Measurements from ENCODE around the gene TRIM66. TPM values are rescaled to one million over a fixed set of nuclear protein-coding genes. Genes with fewer than 3 reads are reported as not detected.

The TRIM66 gene
- polyA plus RNA-seq, 3 donors from 2014 or later: 0.48 to 0.97 (median 0.55) TPM

DNA sequence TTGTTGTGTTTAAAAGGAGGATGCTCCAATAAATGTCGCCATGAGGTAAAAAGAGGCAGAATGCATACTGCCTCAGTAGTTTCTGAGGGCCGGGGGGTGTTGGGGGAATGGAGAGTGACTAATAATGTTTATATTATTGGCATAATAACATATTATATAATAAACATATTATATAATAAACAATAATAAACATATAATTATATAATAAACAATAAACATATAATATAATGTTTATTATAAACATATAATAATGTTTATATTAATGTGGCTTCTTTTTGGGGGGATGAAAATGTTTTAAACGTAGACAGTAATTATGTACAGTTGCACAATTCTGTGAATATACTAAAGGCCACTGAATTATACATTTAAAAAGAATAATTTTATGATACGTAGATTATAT, 35.6 kb downstream of the TRIM66 start:
- DNase-seq: no peak
- H3K4me1 Mint-ChIP-seq: no peaks in the 10 kb centered on the region
- H3K36me3 Mint-ChIP-seq: peaks cover 21 to 28% (median 24%) of the 10 kb centered on the region in 3 donors
- no peak overlapping the region for H3K4me3 Mint-ChIP-seq
- H3K27me3 Mint-ChIP-seq (ENCODE audit: low read depth in 3 of 3): no peaks in the 10 kb centered on the region
- H3K9me3 Mint-ChIP-seq: no peaks in the 10 kb centered on the region
- no peak overlapping the region for H3K27ac Mint-ChIP-seq

DNA sequence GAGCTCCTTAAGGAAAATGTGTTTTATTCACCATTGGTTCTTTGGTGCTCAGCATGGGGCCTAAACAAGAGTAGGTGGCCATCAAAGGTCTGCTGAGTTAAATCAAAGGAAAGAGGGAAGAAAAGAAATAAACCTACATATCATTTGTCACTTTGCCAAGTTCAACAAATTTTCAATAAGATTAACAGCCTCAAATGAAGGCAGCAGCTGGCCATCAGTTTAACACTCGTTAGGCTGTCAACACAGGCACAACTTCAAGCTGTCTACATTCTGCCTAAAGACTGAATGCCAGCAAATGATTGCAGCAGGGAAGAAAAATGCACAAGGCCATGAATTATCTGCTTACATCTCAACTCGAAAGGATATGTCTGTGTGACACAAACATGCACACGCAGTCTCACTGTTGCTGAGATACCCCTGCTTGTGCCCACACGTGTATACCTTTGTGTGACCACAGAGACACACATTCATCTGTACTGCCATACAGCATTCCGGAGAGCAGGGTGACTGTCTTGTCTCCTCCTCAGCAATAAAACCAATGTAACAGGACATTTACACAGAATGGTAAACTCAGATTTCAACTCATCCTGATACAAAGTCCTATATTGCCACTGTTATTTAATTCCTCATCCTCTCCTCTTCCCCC, 40.1 kb downstream of the TRIM66 start:
- Mint-ChIP-seq H3K4me1 (no peaks in the 10 kb centered on the region), H3K36me3 (peaks cover 33 to 44% (median 40%) of the 10 kb centered on the region in 3 donors), H3K9me3 (no peaks in the 10 kb centered on the region), H3K4me3 (no peak overlapping the region), H3K27ac (no peak overlapping the region), H3K27me3 (ENCODE audit: low read depth in 3 of 3) (no peaks in the 10 kb centered on the region)
- no peak for DNase-seq

DNA sequence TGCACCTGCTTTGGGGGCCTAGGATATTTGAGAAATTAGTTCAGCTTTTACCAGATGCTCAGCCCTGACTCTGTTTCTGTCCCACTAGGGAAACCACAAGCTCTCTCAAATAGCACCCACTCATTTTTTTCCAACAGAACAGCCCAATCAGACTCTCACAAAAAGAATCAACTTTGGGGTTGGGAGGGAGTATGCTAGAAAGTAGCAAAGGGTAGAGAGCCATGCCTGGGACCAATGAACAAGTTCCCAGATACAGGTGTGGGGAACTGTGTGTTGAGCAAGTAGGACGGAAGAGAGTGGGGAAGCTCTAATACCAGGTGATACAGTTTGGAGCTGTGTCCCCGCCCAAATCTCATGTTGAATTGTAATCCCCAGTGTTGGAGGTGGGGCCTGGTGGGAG, 41.1 kb downstream of the TRIM66 start:
- Mint-ChIP-seq H3K36me3 (peaks cover 37 to 54% (median 43%) of the 10 kb centered on the region in 3 donors), H3K27me3 (ENCODE audit: low read depth in 3 of 3) (no peaks in the 10 kb centered on the region), H3K4me3 (no peak overlapping the region), H3K27ac (no peak overlapping the region), H3K9me3 (peaks cover 0 to 2% (median 0%) of the 10 kb centered on the region in 6 donors), H3K4me1 (no peaks in the 10 kb centered on the region)
- DNase-seq: no peak

GRCh38 chr11:8640267-8640906, 42.1 kb downstream of the TRIM66 start:
- no peaks in the 10 kb centered on the region for H3K27me3 Mint-ChIP-seq (ENCODE audit: low read depth in 3 of 3)
- H3K4me3 Mint-ChIP-seq: no peak overlapping the region
- peaks cover 0 to 4% (median 0%) of the 10 kb centered on the region in 6 donors for H3K9me3 Mint-ChIP-seq
- peaks cover 36 to 63% (median 51%) of the 10 kb centered on the region in 3 donors for H3K36me3 Mint-ChIP-seq
- no peaks in the 10 kb centered on the region for H3K4me1 Mint-ChIP-seq
- H3K27ac Mint-ChIP-seq: no peak overlapping the region
- DNase-seq: no peak

- H3K27me3 Mint-ChIP-seq (ENCODE audit: low read depth in 3 of 3): no peaks in the 10 kb centered on the region
- no peak for DNase-seq
- H3K36me3 Mint-ChIP-seq: peaks cover 36 to 70% (median 59%) of the 10 kb centered on the region in 3 donors
- no peaks in the 10 kb centered on the region for H3K4me1 Mint-ChIP-seq
- no peak overlapping the region for H3K4me3 Mint-ChIP-seq
- no peak overlapping the region for H3K27ac Mint-ChIP-seq
- H3K9me3 Mint-ChIP-seq: peaks cover 0 to 4% (median 0%) of the 10 kb centered on the region in 6 donors
Observed at GRCh38 chr11:8639655-8640054, 42.8 kb downstream of the TRIM66 start.

- no peaks in the 10 kb centered on the region for H3K27me3 Mint-ChIP-seq (ENCODE audit: low read depth in 3 of 3)
- no peak overlapping the region for H3K27ac Mint-ChIP-seq
- H3K9me3 Mint-ChIP-seq: peaks cover 0 to 4% (median 0%) of the 10 kb centered on the region in 6 donors
- peaks cover 36 to 70% (median 60%) of the 10 kb centered on the region in 3 donors for H3K36me3 Mint-ChIP-seq
- no peaks in the 10 kb centered on the region for H3K4me1 Mint-ChIP-seq
- no peak overlapping the region for H3K4me3 Mint-ChIP-seq
- DNase-seq: no peak
Observed at GRCh38 chr11:8638300-8638699, 44.2 kb downstream of the TRIM66 start.

- Mint-ChIP-seq H3K27me3 (ENCODE audit: low read depth in 3 of 3) (no peaks in the 10 kb centered on the region), H3K9me3 (peaks cover 0 to 4% (median 0%) of the 10 kb centered on the region in 6 donors)
- no peak for DNase-seq
Observed at GRCh38 chr11:8636127-8636526, 46.3 kb downstream of the TRIM66 start.

DNA sequence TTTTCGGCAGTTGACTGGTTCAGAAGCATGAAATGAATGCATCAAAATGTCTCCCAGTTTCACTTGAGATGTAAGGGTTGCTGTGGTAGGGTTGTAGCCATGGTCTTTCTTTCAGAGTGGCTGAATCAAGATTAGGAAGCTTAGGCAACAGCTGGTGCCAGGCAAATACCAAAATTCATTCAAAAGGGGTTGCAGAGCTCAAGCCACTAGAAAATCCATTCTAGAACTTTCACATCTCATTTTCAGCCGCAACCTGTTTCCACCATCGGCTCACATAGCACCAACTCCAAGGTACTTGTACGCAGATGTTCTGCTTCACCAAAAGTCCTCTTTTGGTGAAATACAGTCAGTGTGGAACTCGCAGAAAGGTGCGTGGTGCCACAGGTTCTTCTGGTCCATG, 48.0 kb downstream of the TRIM66 start:
- Mint-ChIP-seq H3K36me3 (peaks cover 28 to 57% (median 55%) of the 10 kb centered on the region in 3 donors), H3K27ac (no peak overlapping the region), H3K4me1 (no peaks in the 10 kb centered on the region), H3K9me3 (peaks cover 0 to 4% (median 0%) of the 10 kb centered on the region in 6 donors), H3K27me3 (ENCODE audit: low read depth in 3 of 3) (peaks cover 0 to 2% (median 0%) of the 10 kb centered on the region in 3 donors), H3K4me3 (no peak overlapping the region)
- no peak for DNase-seq

More at GRCh38 chr11:8636127-8636526, 46.3 kb downstream of the TRIM66 start:
- no peaks in the 10 kb centered on the region for H3K4me1 Mint-ChIP-seq
- no peak overlapping the region for H3K27ac Mint-ChIP-seq
- no peak overlapping the region for H3K4me3 Mint-ChIP-seq
- H3K36me3 Mint-ChIP-seq: peaks cover 29 to 65% (median 60%) of the 10 kb centered on the region in 3 donors

DNA sequence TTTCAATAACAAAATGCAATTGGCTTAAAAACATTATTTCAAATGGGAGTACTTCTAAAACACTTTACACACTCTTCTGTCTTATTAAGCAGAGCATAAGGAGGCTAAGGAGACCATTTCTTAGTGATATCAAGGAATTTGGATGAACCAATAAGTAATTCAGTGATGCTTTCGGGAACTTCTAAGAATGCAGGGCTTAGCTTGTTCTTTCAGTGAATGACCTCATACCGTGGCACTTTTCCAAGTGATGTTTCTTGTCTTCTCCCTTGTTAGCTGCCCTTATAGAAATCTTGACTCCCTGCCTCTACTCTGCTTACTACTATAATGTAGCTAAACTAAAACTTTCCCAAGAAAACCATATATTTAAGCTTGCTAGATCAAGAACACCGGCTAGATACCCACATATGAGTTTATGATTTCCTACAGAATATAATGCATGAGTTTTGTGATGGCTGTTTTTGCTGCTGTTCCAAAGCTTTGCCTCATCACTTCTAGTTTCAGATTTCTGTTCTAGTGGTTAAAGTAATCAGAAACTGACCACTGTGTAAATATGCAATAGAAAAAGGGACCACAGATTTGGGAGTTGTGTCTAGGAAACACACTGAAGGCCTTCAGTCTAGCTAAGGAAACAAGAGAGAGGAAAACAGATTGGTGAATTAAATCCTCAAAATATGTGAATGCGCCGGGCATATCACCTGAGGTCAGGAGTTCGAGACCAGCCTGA, 50.9 kb downstream of the TRIM66 start:
- Mint-ChIP-seq H3K27ac (no peak overlapping the region), H3K4me1 (no peaks in the 10 kb centered on the region), H3K27me3 (ENCODE audit: low read depth in 3 of 3) (peaks cover 0 to 2% (median 0%) of the 10 kb centered on the region in 3 donors), H3K9me3 (peaks cover 0 to 4% (median 0%) of the 10 kb centered on the region in 6 donors), H3K36me3 (peaks cover 7 to 38% (median 28%) of the 10 kb centered on the region in 3 donors), H3K4me3 (no peak overlapping the region)
- DNase-seq: no peak

GRCh38 chr11:8624698-8625097, 57.8 kb downstream of the TRIM66 start:
- Mint-ChIP-seq H3K27ac (no peak overlapping the region), H3K27me3 (ENCODE audit: low read depth in 3 of 3) (peaks cover 0 to 1% (median 0%) of the 10 kb centered on the region in 3 donors), H3K36me3 (peaks cover 11 to 36% (median 22%) of the 10 kb centered on the region in 3 donors), H3K4me1 (no peaks in the 10 kb centered on the region), H3K9me3 (no peaks in the 10 kb centered on the region), H3K4me3 (no peak overlapping the region)
- no peak for DNase-seq

GRCh38 chr11:8621147-8621546, 61.3 kb downstream of the TRIM66 start:
- Mint-ChIP-seq H3K27me3 (ENCODE audit: low read depth in 3 of 3) (peaks cover 0 to 1% (median 0%) of the 10 kb centered on the region in 3 donors), H3K36me3 (peaks cover 21 to 54% (median 29%) of the 10 kb centered on the region in 3 donors)

DNA sequence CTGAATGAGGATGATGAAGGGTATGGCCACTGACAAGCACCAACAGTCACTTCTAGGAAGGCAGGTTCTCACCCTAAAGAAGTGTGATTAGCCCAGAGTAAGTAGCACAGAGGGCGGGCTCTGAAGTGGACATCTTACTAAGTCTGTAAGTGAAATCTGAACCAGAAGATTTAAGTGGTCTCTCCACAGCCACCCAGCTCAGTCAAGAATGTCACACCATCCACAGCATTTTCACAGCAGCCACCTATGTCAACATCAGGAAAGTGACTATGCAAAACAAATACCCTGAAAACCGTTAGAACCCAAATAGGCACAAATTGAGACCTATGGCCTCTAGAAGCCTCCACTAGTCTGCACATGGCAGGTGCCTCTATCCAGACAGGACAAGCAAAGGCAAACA, 65.4 kb downstream of the TRIM66 start:
- Mint-ChIP-seq H3K4me1 (no peaks in the 10 kb centered on the region), H3K4me3 (no peak overlapping the region), H3K27ac (no peak overlapping the region), H3K27me3 (ENCODE audit: low read depth in 3 of 3) (peaks cover 0 to 1% (median 0%) of the 10 kb centered on the region in 3 donors), H3K36me3 (peaks cover 24 to 53% (median 26%) of the 10 kb centered on the region in 3 donors), H3K9me3 (no peaks in the 10 kb centered on the region)
- DNase-seq: no peak

More at GRCh38 chr11:8621147-8621546, 61.3 kb downstream of the TRIM66 start:
- H3K27ac Mint-ChIP-seq: no peak overlapping the region
- H3K4me3 Mint-ChIP-seq: no peak overlapping the region
- no peaks in the 10 kb centered on the region for H3K4me1 Mint-ChIP-seq
- no peaks in the 10 kb centered on the region for H3K9me3 Mint-ChIP-seq
- DNase-seq: no peak

GRCh38 chr11:8615291-8616032, 67.0 kb downstream of the TRIM66 start:
- peaks cover 0 to 1% (median 0%) of the 10 kb centered on the region in 3 donors for H3K27me3 Mint-ChIP-seq (ENCODE audit: low read depth in 3 of 3)
- peaks cover 0 to 2% of the 10 kb centered on the region in 2 donors for H3K4me1 Mint-ChIP-seq
- no peak for DNase-seq
- peaks cover 21 to 45% (median 24%) of the 10 kb centered on the region in 3 donors for H3K36me3 Mint-ChIP-seq
- H3K9me3 Mint-ChIP-seq: no peaks in the 10 kb centered on the region
- peak overlapping the region in 2 of 6 donors; percentile 32 to 75 for H3K27ac Mint-ChIP-seq
- H3K4me3 Mint-ChIP-seq: no peak overlapping the region
